ENCODE data around the gene SPAG6. TPM values are rescaled to one million over a fixed set of nuclear protein-coding genes. Genes with fewer than 3 reads are reported as not detected.

SPAG6 gene
- total and polyA plus RNA-seq, 9 of the 15 experiments (the other 6 are each of a cell fraction or from before 2014, with no cell fraction given), result 3.5 to 23.1 (median 11.8) TPM

DNA sequence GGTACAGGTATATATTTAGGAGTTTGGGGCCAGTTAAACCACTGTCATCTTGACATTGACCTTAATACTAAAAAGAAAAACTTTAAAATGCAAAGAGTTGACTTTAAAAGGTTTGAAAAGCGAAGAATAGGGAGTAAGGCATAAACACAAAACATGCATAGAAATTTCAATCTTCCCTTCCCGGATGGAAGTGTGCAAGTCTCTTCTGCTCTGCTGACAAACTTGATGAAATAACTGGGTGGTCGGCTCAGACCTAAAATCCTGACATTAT, 3.4 kb upstream of the SPAG6 start:
- H3K9ac ChIP-seq (ENCODE audit: insufficient read depth in 1 of 2, low read depth in 2 of 2, low read length in 2 of 2), result peak overlapping the region in 1 of 2 experiments; percentile 94; a peak in 1 of 4 replicates
- H3K4me1 ChIP-seq (replicated peaks in 1 of 2; ENCODE audit: control insufficient read depth in 2 of 2, insufficient read depth in 2 of 2, low read length in 2 of 2), result peaks cover 13 to 15% of the 10 kb centered on the region in 2 experiments; a peak in 4 of 5 replicates
- no TSS peak for BruUV-seq (replicated peaks)
- H3K27ac ChIP-seq (ENCODE audit: extremely low read depth, low read depth, low read length), result no peak overlapping the region
- no peaks in the 10 kb centered on the region for H3K27me3 ChIP-seq (ENCODE audit: control insufficient read depth in 2 of 2, insufficient read depth in 2 of 2, low read length in 2 of 2)
- ChIA-PET POLR2A (interaction anchor here (1.0 kb wide), 1 partner anchor 52 kb away, joined by 3 read pairs; no protein-coding TSS in a partner anchor), CTCF (ENCODE audit: low intra/inter-chr PET ratio) (no interaction called here)
- H4K20me1 ChIP-seq (replicated peaks; ENCODE audit: control insufficient read depth, insufficient read depth, low read length), result no peaks in the 10 kb centered on the region
- TF ChIP-seq, protein P1, sequence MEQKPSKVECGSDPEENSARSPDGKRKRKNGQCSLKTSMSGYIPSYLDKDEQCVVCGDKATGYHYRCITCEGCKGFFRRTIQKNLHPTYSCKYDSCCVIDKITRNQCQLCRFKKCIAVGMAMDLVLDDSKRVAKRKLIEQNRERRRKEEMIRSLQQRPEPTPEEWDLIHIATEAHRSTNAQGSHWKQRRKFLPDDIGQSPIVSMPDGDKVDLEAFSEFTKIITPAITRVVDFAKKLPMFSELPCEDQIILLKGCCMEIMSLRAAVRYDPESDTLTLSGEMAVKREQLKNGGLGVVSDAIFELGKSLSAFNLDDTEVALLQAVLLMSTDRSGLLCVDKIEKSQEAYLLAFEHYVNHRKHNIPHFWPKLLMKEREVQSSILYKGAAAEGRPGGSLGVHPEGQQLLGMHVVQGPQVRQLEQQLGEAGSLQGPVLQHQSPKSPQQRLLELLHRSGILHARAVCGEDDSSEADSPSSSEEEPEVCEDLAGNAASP (IDR thresholded peaks at IDR 0.05), result no peak
- TF ChIP-seq BHLHE40 (IDR thresholded peaks at IDR 0.05; ENCODE audit: low read length), result no peak
- TF ChIP-seq NUFIP1 (IDR thresholded peaks at IDR 0.05; ENCODE audit: partially characterized antibody), result no peak
- intact Hi-C loops (cut with micrococcal nuclease) (loop anchor here (2.0 to 5.0 kb wide), 2 partner anchors 49 to 75 kb away; no protein-coding TSS in a partner anchor), in situ Hi-C loops (cut with MboI) (no loop called here)
- H3K4me3 ChIP-seq, result peak overlapping the region; percentile 69
- H2AFZ ChIP-seq (ENCODE audit: low read depth, low read length), result peak overlapping the region; percentile 77; the same call in 1 of the 2 replicates
- H3K4me2 ChIP-seq (ENCODE audit: insufficient read depth, low read length), result peak overlapping the region; percentile 82
- DNase-seq (ENCODE audit: extremely low read depth in 1 of 4, low spot score in 3 of 4) (no peak), ATAC-seq (no peak), FAIRE-seq (peak; percentile 42)
- 48% methylated on average over 3 of the region's 3 CpGs for WGBS (ENCODE audit: insufficient coverage, low coverage, missing lambda C conversion rate)
- H3K9me3 ChIP-seq (replicated peaks; ENCODE audit: control insufficient read depth, insufficient read depth, low read depth, low read length), result no peaks in the 10 kb centered on the region; the same call in 1 of the 2 replicates
- no peaks in the 10 kb centered on the region for H3K36me3 ChIP-seq (ENCODE audit: control insufficient read depth, insufficient read depth, low read length)
- no peaks in the 10 kb centered on the region for H3K79me2 ChIP-seq (ENCODE audit: control insufficient read depth, insufficient read depth, low read length)
- H3K9me1 ChIP-seq (ENCODE audit: control insufficient read depth, insufficient read depth, low read length), result no peaks in the 10 kb centered on the region

DNA sequence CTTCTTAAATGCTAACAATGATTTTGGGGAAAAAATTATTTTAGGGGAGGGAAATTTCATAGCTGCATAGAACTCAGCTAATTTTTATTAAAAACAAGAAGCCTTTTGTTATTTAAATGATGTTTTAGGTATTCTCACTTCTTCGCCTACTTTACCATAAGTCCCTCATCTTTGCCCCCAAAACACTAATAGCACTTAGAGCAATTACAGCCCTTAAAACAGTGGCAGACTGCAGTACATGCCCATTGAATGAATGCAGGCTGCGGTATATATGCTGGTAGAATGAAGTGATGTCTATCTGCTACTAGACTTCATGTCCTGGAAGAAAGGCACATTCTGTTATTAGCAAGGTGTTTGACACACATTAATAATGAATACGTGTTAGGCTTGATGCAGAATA, 2.9 kb upstream of the SPAG6 start:
- Histone ChIP-seq H3K27me3 (ENCODE audit: control insufficient read depth in 2 of 2, insufficient read depth in 2 of 2, low read length in 2 of 2) (no peaks in the 10 kb centered on the region), H3K9ac (ENCODE audit: insufficient read depth in 1 of 2, low read depth in 2 of 2, low read length in 2 of 2) (no peak overlapping the region), H3K9me1 (ENCODE audit: control insufficient read depth, insufficient read depth, low read length) (no peaks in the 10 kb centered on the region), H3K27ac (ENCODE audit: extremely low read depth, low read depth, low read length) (no peak overlapping the region), H3K36me3 (ENCODE audit: control insufficient read depth, insufficient read depth, low read length) (no peaks in the 10 kb centered on the region), H3K9me3 (replicated peaks; ENCODE audit: control insufficient read depth, insufficient read depth, low read depth, low read length) (no peaks in the 10 kb centered on the region; the same call in 1 of the 2 replicates), H3K4me3 (no peak overlapping the region), H3K79me2 (ENCODE audit: control insufficient read depth, insufficient read depth, low read length) (no peaks in the 10 kb centered on the region), H3K4me2 (ENCODE audit: insufficient read depth, low read length) (no peak overlapping the region), H4K20me1 (replicated peaks; ENCODE audit: control insufficient read depth, insufficient read depth, low read length) (no peaks in the 10 kb centered on the region), H3K4me1 (replicated peaks in 1 of 2; ENCODE audit: control insufficient read depth in 2 of 2, insufficient read depth in 2 of 2, low read length in 2 of 2) (peaks cover 13 to 15% of the 10 kb centered on the region in 2 experiments; a peak in 4 of 5 replicates), H2AFZ (ENCODE audit: low read depth, low read length) (no peak overlapping the region)
- in situ Hi-C loops (cut with MboI), result no loop called here
- DNase-seq (ENCODE audit: extremely low read depth in 1 of 4, low spot score in 3 of 4) (no peak), FAIRE-seq (no peak), ATAC-seq (no peak)
- intact Hi-C loops (cut with micrococcal nuclease), result loop anchor here (5.0 kb wide), 1 partner anchor 75 kb away; no protein-coding TSS in a partner anchor
- WGBS (ENCODE audit: insufficient coverage, low coverage, missing lambda C conversion rate), result 87% methylated on average over 3 of the region's 3 CpGs
- no TSS peak for BruUV-seq (replicated peaks)
- ChIA-PET CTCF (ENCODE audit: low intra/inter-chr PET ratio) (no interaction called here), POLR2A (no interaction called here)
- TF ChIP-seq SMAD4 (CRISPR knock-in tag; conservative IDR thresholded peaks at IDR 0.05) (no peak), SOX6 (IDR thresholded peaks at IDR 0.05) (no peak), ZNF121 (CRISPR knock-in tag; conservative IDR thresholded peaks at IDR 0.05) (no peak), NCOA1 (IDR thresholded peaks at IDR 0.05; ENCODE audit: low read depth) (no peak), SRF (CRISPR knock-in tag; IDR thresholded peaks at IDR 0.05) (no peak), SP1 (CRISPR knock-in tag; IDR thresholded peaks at IDR 0.05) (no peak), HNRNPUL1 (IDR thresholded peaks at IDR 0.05; ENCODE audit: low read length) (no peak), ZNF707 (CRISPR knock-in tag; conservative IDR thresholded peaks at IDR 0.05) (no peak), ZNF830 (CRISPR knock-in tag; IDR thresholded peaks at IDR 0.05) (no peak), GTF2E2 (tag; IDR thresholded peaks at IDR 0.05) (no peak), IRF2 (CRISPR knock-in tag; IDR thresholded peaks at IDR 0.05) (no peak)
- TF ChIP-seq, protein P2, sequence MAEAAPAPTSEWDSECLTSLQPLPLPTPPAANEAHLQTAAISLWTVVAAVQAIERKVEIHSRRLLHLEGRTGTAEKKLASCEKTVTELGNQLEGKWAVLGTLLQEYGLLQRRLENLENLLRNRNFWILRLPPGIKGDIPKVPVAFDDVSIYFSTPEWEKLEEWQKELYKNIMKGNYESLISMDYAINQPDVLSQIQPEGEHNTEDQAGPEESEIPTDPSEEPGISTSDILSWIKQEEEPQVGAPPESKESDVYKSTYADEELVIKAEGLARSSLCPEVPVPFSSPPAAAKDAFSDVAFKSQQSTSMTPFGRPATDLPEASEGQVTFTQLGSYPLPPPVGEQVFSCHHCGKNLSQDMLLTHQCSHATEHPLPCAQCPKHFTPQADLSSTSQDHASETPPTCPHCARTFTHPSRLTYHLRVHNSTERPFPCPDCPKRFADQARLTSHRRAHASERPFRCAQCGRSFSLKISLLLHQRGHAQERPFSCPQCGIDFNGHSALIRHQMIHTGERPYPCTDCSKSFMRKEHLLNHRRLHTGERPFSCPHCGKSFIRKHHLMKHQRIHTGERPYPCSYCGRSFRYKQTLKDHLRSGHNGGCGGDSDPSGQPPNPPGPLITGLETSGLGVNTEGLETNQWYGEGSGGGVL (CRISPR knock-in tag; IDR thresholded peaks at IDR 0.05), result no peak
